LNCAP (cell line): ENCODE measurements around the gene MACF1.

Experiments
- TF ChIP-seq, protein P1 (sequence below): fragments of 450-650 bp; IDR thresholded peaks from 2 replicates; pipeline ENCODE4 v1.5.1; 2017; ENCODE audit warnings: mild to moderate bottlenecking

MACF1 gene

DNA sequence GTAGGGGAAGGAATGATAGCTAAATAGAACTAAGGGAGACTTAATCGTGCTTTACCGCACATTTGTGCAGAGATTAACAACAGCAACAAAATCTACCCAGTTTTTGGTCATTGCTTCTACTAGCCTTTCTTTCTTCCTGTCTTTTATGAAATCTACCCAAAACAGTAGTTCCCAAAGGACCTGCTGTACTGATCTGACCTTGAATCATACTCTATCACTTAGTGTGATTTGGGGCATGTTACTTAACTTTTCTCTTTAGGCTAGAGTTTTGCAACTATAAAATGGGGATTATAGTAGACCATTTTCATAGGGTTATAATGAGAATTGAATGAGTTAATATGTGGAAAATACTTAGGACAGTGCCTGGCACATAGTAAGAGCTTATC is 30.5 kb upstream of the MACF1 start:
- TF ChIP-seq, protein P1, sequence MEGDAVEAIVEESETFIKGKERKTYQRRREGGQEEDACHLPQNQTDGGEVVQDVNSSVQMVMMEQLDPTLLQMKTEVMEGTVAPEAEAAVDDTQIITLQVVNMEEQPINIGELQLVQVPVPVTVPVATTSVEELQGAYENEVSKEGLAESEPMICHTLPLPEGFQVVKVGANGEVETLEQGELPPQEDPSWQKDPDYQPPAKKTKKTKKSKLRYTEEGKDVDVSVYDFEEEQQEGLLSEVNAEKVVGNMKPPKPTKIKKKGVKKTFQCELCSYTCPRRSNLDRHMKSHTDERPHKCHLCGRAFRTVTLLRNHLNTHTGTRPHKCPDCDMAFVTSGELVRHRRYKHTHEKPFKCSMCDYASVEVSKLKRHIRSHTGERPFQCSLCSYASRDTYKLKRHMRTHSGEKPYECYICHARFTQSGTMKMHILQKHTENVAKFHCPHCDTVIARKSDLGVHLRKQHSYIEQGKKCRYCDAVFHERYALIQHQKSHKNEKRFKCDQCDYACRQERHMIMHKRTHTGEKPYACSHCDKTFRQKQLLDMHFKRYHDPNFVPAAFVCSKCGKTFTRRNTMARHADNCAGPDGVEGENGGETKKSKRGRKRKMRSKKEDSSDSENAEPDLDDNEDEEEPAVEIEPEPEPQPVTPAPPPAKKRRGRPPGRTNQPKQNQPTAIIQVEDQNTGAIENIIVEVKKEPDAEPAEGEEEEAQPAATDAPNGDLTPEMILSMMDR: no peak

DNA sequence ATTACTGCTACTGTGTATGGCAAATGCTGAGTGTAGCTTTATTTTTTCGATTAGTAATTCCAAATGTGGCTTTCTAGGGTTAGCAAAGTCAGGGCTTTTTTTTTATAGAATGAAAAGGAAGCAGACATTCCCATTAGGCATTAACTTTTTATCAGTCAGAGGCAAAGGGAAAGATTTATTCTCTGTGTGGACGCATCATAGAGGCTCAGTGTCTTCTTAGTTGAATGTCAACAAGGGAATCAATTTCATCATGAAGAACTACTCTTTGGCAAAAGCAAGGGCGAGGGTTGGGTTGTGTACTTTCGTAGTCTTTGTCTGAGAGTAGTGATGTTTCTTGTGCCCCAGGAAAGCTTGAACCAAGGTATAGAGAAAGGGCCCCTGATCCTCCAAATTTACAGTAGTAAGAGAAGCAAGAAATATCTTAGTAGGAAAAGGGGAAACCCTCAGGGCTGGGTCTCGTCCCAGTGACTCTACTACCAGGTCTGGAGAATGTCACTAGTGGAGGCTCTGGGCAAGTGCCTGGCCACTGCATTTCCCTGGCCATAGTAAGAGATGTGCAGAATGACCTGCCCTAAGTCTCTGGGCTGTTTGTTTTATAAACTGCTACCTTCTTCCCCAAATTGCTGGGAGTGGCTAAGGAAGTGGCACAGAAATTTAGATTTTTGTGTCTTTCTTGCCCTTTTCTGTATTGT is 30.0 kb upstream of the MACF1 start:
- TF ChIP-seq, protein P1: no peak

DNA sequence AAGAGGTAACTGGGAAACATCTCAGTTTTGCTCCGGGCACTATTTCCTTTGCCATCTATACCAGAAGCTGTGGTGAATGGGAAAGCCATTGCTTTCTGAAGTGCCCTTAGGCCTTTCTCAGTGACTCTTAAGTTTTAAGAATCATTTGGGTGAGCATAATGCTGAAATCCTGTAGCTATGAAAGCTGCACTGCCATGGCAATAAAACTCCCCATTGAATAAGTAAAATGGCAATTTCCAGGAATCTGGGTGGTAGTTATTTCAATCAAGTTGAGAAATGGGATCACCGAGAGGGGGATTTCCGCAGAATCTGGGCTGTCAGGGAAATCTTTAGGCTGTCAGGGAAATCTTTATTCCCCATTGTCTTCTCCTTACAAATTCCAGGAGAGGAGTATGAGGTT is 26.8 kb upstream of the MACF1 start:
- TF ChIP-seq, protein P1: no peak

DNA sequence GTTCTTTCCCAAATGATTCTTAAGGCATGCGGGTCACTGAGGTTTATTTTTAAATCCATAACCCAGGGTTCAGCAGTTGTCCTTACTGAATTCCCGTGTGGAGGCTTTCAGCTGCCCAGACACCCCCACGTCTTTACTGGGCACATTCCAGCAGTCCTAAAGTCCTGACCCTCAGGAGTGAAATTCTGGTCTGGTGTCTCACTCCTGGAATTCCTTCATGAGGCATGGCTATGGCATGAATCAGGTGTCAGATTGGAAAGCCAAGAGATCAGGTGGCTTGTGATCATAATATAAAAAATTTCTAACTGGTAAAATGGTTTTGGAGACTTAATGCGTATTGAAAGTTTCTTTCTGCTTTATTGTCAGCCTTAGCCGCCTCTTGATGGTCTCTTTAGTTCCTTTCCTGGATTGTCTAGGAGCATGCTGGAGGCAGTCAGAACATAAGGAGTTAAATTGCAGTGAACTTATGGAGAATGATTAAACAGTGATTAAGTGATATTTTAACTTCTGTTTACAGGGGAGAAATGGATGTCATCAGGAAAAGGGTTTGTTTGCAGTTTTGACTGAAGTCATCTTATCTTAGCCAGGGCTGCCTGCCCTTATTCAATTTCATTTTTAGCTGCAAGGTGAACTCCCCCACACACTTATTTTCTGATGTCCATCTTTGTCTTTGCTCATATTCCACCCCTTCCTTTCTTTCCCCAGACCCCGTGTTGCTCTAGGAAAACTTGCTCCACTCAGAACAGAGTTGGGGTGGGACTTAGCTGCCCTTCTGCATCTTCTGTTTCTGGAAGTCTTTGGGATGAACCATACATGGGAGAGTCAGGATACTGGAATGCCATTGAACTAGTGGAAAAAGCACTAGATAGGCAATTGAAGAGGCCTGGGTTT is 25.7 kb upstream of the MACF1 start:
- TF ChIP-seq, protein P1: no peak

DNA sequence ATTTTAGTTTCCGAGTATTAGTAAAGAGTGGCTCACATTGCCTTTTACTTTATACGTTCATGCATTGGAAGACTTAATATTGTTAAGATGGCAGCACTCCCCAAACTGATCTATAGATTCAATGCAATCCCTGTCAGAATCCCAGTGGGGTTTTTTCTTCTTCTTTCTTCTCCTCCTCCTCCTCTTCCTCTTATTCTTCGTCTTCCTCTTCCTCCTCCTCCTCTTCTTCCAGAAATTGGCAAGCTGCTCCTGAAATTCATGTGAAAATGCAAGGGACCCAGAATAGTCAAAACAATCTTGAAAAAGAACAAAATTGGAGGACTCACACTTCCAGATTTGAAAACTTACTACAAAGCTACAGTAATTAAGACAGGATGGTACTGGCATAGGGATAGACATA is 23.2 kb upstream of the MACF1 start:
- TF ChIP-seq, protein P1: no peak

DNA sequence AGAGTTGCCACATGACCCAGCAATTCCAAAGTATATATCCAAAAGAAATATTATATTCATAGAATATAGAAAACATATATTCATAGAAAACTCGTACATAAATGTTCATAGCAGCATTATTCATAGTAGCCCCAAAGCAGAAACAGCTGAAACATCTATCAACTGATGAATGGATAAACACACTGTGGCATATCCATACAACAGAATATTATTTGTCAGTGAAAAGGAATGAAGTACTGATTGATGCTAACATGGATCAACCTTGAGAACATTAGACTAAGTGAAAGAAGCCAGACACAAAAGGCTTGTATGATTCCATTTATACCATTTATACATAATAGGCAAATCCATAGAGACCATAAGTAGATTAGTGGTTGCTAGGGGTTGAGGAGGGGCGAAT is 21.7 kb upstream of the MACF1 start:
- TF ChIP-seq, protein P1: no peak

DNA sequence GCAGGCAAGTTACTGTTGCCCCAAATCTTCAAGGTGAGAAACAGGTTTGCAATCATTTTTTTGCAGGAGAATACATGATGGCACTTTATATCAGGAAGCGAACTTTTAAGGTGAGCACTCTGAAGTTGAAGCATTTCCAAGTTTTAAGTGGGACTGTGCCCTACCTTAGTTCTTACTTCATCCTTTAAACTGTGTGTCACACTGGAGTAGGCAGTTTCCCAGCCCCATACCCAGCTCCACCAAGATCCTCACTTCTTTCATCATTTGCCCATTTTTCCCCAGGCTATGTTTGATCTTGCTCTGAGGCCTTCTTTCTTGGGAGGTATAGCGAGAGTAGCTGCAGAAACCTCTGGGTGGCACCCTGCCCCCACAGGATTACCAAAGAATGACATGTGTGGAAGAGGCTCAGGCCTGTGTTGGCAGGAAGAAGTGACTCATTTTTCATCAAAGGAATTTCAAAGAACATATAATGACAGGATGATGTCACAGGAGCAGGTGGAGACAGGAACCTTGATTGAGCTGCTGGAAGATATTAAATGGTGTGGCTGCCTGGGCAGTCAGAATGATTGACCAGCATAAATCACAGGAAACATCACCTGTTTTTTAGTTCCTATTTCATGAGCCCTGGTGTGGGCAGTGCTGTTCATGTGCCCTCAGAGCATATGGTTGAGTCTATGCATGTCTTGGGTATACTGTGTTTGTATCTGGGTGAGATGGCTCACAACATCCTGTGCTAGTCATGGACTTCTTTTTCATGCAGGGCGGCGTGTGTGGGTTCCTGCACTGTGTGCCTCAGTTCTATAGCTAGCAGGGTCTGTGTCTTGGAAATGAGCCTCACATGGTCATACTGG is 20.8 kb upstream of the MACF1 start:
- TF ChIP-seq, protein P1: peak; percentile 41
